ENCODE data around the gene INPP5K. TPM values are rescaled to one million over a fixed set of nuclear protein-coding genes. Genes with fewer than 3 reads are reported as not detected.
A peak's percentile ranks its signal among the peaks of the same experiment; 100 is the strongest.

INPP5K gene
- total RNA-seq, 1 donor from 2014 or later, result 40.9 TPM

- no peak for TF ChIP-seq CTCF (IDR thresholded peaks at IDR 0.05; ENCODE audit: unreplicated experiment)
- peaks cover 38% of the 10 kb centered on the region for H3K27me3 Mint-ChIP-seq (ENCODE audit: unreplicated experiment)
- H3K27ac Mint-ChIP-seq (ENCODE audit: unreplicated experiment), result no peak overlapping the region
- peaks cover 13% of the 10 kb centered on the region for H3K4me1 Mint-ChIP-seq (ENCODE audit: unreplicated experiment)
- peaks cover 27% of the 10 kb centered on the region for H3K36me3 Mint-ChIP-seq (ENCODE audit: low read depth, unreplicated experiment)
- no peaks in the 10 kb centered on the region for H3K9me3 Mint-ChIP-seq (ENCODE audit: unreplicated experiment)
- peak; percentile 67 for DNase-seq (ENCODE audit: low spot score)
- H3K4me3 Mint-ChIP-seq (ENCODE audit: unreplicated experiment), result no peak overlapping the region
Measured at GRCh38 chr17:1485423-1486376, 30.7 kb downstream of the INPP5K start.

- H3K9me3 Mint-ChIP-seq (ENCODE audit: unreplicated experiment), result no peaks in the 10 kb centered on the region
- TF ChIP-seq CTCF (IDR thresholded peaks at IDR 0.05; ENCODE audit: unreplicated experiment), result peak; percentile 17
- H3K27me3 Mint-ChIP-seq (ENCODE audit: unreplicated experiment), result peaks cover 36% of the 10 kb centered on the region
- DNase-seq (ENCODE audit: low spot score), result peak; percentile 41
- H3K4me1 Mint-ChIP-seq (ENCODE audit: unreplicated experiment), result peaks cover 8% of the 10 kb centered on the region
- peak overlapping the region; percentile 89 for H3K4me3 Mint-ChIP-seq (ENCODE audit: unreplicated experiment)
- H3K36me3 Mint-ChIP-seq (ENCODE audit: low read depth, unreplicated experiment), result peaks cover 23% of the 10 kb centered on the region
- peak overlapping the region; percentile 72 for H3K27ac Mint-ChIP-seq (ENCODE audit: unreplicated experiment)
Measured at GRCh38 chr17:1484676-1485422, 31.6 kb downstream of the INPP5K start.

GRCh38 chr17:1484060-1484535 lies 32.3 kb downstream of the INPP5K start:
- H3K4me1 Mint-ChIP-seq (ENCODE audit: unreplicated experiment), result peaks cover 8% of the 10 kb centered on the region
- H3K9me3 Mint-ChIP-seq (ENCODE audit: unreplicated experiment), result no peaks in the 10 kb centered on the region
- H3K4me3 Mint-ChIP-seq (ENCODE audit: unreplicated experiment), result peak overlapping the region; percentile 67
- peaks cover 35% of the 10 kb centered on the region for H3K27me3 Mint-ChIP-seq (ENCODE audit: unreplicated experiment)
- H3K36me3 Mint-ChIP-seq (ENCODE audit: low read depth, unreplicated experiment), result peaks cover 23% of the 10 kb centered on the region
- TF ChIP-seq CTCF (IDR thresholded peaks at IDR 0.05; ENCODE audit: unreplicated experiment), result no peak
- H3K27ac Mint-ChIP-seq (ENCODE audit: unreplicated experiment), result no peak overlapping the region
- no peak for DNase-seq (ENCODE audit: low spot score)

GRCh38 chr17:1482680-1483079 lies 33.7 kb downstream of the INPP5K start:
- DNase-seq (ENCODE audit: low spot score), result no peak
- Mint-ChIP-seq H3K27ac (ENCODE audit: unreplicated experiment) (no peak overlapping the region), H3K27me3 (ENCODE audit: unreplicated experiment) (peaks cover 28% of the 10 kb centered on the region), H3K9me3 (ENCODE audit: unreplicated experiment) (no peaks in the 10 kb centered on the region), H3K4me1 (ENCODE audit: unreplicated experiment) (peaks cover 8% of the 10 kb centered on the region), H3K36me3 (ENCODE audit: low read depth, unreplicated experiment) (peaks cover 23% of the 10 kb centered on the region), H3K4me3 (ENCODE audit: unreplicated experiment) (no peak overlapping the region)
- no peak for TF ChIP-seq CTCF (IDR thresholded peaks at IDR 0.05; ENCODE audit: unreplicated experiment)
